ENCODE data around the gene ATP11A. TPM values are rescaled to one million over a fixed set of nuclear protein-coding genes. Genes with fewer than 3 reads are reported as not detected.

The ATP11A gene
- total and polyA plus RNA-seq, 2 donors (not counting 3 experiments of a cell fraction or from before 2014, with no cell fraction given), result 16.5 to 88.1 TPM

- Histone ChIP-seq H3K4me1 (ENCODE audit: control insufficient read depth, extremely low read depth, insufficient read depth, low read length) (no peaks in the 10 kb centered on the region), H2AFZ (ENCODE audit: low read depth, low read length) (no peak overlapping the region), H4K20me1 (replicated peaks; ENCODE audit: control insufficient read depth, extremely low read depth, insufficient read depth, low read length) (no peaks in the 10 kb centered on the region), H3K4me3 (replicated peaks in 1 of 3; ENCODE audit: insufficient read depth in 1 of 3, low read depth in 1 of 3, low read length in 3 of 3) (no peak overlapping the region), H3K9me1 (replicated peaks; ENCODE audit: control insufficient read depth, extremely low read depth, insufficient read depth, low read length) (no peaks in the 10 kb centered on the region), H3K36me3 (ENCODE audit: control insufficient read depth in 2 of 2, extremely low read depth in 1 of 2, insufficient read depth in 2 of 2, low read length in 2 of 2) (no peaks in the 10 kb centered on the region), H3K4me2 (ENCODE audit: insufficient read depth, low read length) (no peak overlapping the region), H3K27me3 (ENCODE audit: control insufficient read depth in 2 of 2, insufficient read depth in 2 of 2, low read length in 2 of 2) (no peaks in the 10 kb centered on the region), H3K79me2 (ENCODE audit: control insufficient read depth, insufficient read depth, low read length) (peaks cover 4% of the 10 kb centered on the region), H3K9me3 (replicated peaks; ENCODE audit: control insufficient read depth, insufficient read depth, low read length) (no peaks in the 10 kb centered on the region), H3K27ac (ENCODE audit: insufficient read depth, low read depth, low read length) (no peak overlapping the region), H3K9ac (replicated peaks; ENCODE audit: extremely low read depth, insufficient read depth, low read length) (no peak overlapping the region)
- CTCF ChIA-PET, result no interaction called here
- FAIRE-seq, result no peak
- no peak for DNase-seq (ENCODE audit: low read depth, low spot score)
- no peak for TF ChIP-seq JUN (IDR thresholded peaks at IDR 0.05; ENCODE audit: borderline replicate concordance, insufficient read depth, insufficient read length, low read depth)
- TF ChIP-seq CTCF (IDR thresholded peaks at IDR 0.05; ENCODE audit: extremely low read depth in 1 of 2, insufficient read depth in 1 of 2, low read depth in 1 of 2, low read length in 2 of 2), result no peak
- TF ChIP-seq GATA2 (IDR thresholded peaks at IDR 0.05; ENCODE audit: insufficient read depth, insufficient read length, low read depth, low read length), result no peak
- no peak for TF ChIP-seq MAX (IDR thresholded peaks at IDR 0.05; ENCODE audit: insufficient read depth, insufficient read length)
- no peak for TF ChIP-seq FOS (IDR thresholded peaks at IDR 0.05; ENCODE audit: borderline replicate concordance, insufficient read depth, low read length)
- TF ChIP-seq EZH2 (IDR thresholded peaks at IDR 0.05; ENCODE audit: borderline replicate concordance, low read depth, low read length, severe bottlenecking), result no peak
- no peak for TF ChIP-seq POLR2AphosphoS5 (IDR thresholded peaks at IDR 0.05; ENCODE audit: insufficient read depth, low read depth, low read length)
- no peak for TF ChIP-seq MYC (IDR thresholded peaks at IDR 0.05; ENCODE audit: low read depth, low read length)
- TF ChIP-seq POLR2A (IDR thresholded peaks at IDR 0.05; ENCODE audit: low read depth, low read length), result no peak
- dilution Hi-C loops (cut with MboI; ENCODE audit: extremely low pct_ligation_motif_present, low sequenced_read_pairs) (no loop called here), intact Hi-C loops (cut with micrococcal nuclease) (no loop called here)
- POLR2A ChIA-PET, result no interaction called here
- no TSS peak for BruUV-seq (replicated peaks)
Measured at GRCh38 chr13:112752211-112752610, 62.4 kb downstream of the ATP11A start.

All from endothelial cell of umbilical vein (primary cell).